DOHH2 (cell line): Measurements from ENCODE around the gene CCBE1.
A peak's percentile ranks its signal among the peaks of the same experiment; 100 is the strongest.

Source experiments
- CTCF ChIP-seq: fragments of 200-600 bp; sonication (generic); IDR thresholded peaks from one replicate; pipeline ENCODE4 v1.5.1; 2014; ENCODE audit warnings: antibody characterized with exemption, mild to moderate bottlenecking, low read depth, low read length; ENCODE audit not compliant: poor library complexity, severe bottlenecking
- EZH2phosphoT487 ChIP-seq: fragments of 200-600 bp; sonication (generic); IDR thresholded peaks from 2 replicates; pipeline ENCODE4 v1.6.1; 2017; ENCODE audit warnings: borderline replicate concordance, mild to moderate bottlenecking, antibody characterized with exemption, low read length, moderate library complexity, mixed read lengths

GRCh38 chr18:59697236-59697932 lies at the start of gene CCBE1:
- TF ChIP-seq CTCF = peak; percentile 56
- TF ChIP-seq EZH2phosphoT487 = no peak
